ENCODE measurements around the gene LMCD1. TPM values are rescaled to one million over a fixed set of nuclear protein-coding genes. Genes with fewer than 3 reads are reported as not detected.

The LMCD1 gene
- total and polyA plus RNA-seq, 2 of the 8 experiments (the other 6 are each of a cell fraction or from before 2014, with no cell fraction given): 12.3 to 26.5 TPM

DNA sequence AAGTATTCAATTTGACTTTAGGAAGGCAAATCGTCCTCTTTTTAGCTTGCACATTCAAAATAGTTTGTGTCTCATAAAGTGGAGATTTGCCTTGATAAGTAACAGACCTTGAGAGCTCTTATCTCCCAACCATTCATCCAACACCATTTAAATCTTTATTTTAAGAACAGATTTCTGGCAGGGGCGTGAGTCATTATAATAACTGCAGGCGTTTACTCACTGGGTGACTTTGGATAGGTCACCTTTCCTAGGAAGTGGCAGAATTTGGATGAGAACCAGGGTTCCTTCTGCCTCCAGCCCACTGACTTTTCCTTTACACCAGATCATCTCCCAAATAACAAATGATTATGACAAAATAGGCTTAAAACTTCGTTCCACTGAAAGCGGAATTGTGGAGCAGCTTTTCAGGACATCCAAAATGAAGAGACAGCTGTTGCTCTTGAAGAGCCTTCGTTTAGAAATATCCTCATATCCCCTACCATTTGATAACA, 5.0 kb downstream of the LMCD1 start:
- no peak overlapping the region for H2BK20ac ChIP-seq (ENCODE audit: low read length)
- H3K27me3 ChIP-seq (replicated peaks in 1 of 4; ENCODE audit: control insufficient read depth in 3 of 4, extremely low read depth in 1 of 4, insufficient read depth in 3 of 4, low read length in 3 of 4): no peaks in the 10 kb centered on the region
- H4K8ac ChIP-seq (ENCODE audit: extremely low read depth, insufficient read depth, low read length): no peak overlapping the region
- no peak overlapping the region for H4K5ac ChIP-seq (ENCODE audit: insufficient read length, low read depth, low read length)
- DNase-seq (ENCODE audit: low read depth in 1 of 2, low spot score in 2 of 2) (no peak), FAIRE-seq (no peak)
- no peak overlapping the region for H4K91ac ChIP-seq (replicated peaks; ENCODE audit: insufficient read length, low read length)
- peaks cover 0 to 4% of the 10 kb centered on the region in 2 experiments; a peak in 2 of 4 replicates for H3K79me2 ChIP-seq (ENCODE audit: control insufficient read depth in 1 of 2, insufficient read depth in 2 of 2, low read length in 2 of 2)
- no peak overlapping the region for H2BK5ac ChIP-seq (ENCODE audit: low read depth, low read length)
- H3K23ac ChIP-seq (ENCODE audit: insufficient read length): no peak overlapping the region
- H2AK5ac ChIP-seq (ENCODE audit: low read depth, low read length): no peak overlapping the region
- no peak overlapping the region for H3K18ac ChIP-seq (ENCODE audit: extremely low read depth, low read length)
- no peak overlapping the region for H3K27ac ChIP-seq (ENCODE audit: low read depth, low read length)
- no peak overlapping the region for H3K4me2 ChIP-seq (ENCODE audit: insufficient read depth in 1 of 2, low read depth in 2 of 2, low read length in 2 of 2)
- H3K14ac ChIP-seq (ENCODE audit: insufficient read length): no peak overlapping the region
- H3K9me3 ChIP-seq (ENCODE audit: insufficient read depth in 2 of 2, low read depth in 1 of 2, low read length in 1 of 2): no peaks in the 10 kb centered on the region
- no peak overlapping the region for H3K9ac ChIP-seq (replicated peaks in 1 of 4; ENCODE audit: extremely low read depth in 1 of 4, low read depth in 3 of 4, low read length in 3 of 4)
- ChIA-PET POLR2A (ENCODE audit: partially characterized antibody) (no interaction called here), CTCF (ENCODE audit: partially characterized antibody) (interaction anchor here (0.8 kb wide), 1 partner anchor 139 kb away, joined by 4 read pairs; no protein-coding TSS in a partner anchor)
- no peak overlapping the region for H2AFZ ChIP-seq (ENCODE audit: low read length)
- no peak overlapping the region for H3K4ac ChIP-seq (replicated peaks; ENCODE audit: insufficient read length, low read depth, low read length)
- no peak overlapping the region for H3K4me3 ChIP-seq (ENCODE audit: extremely low read depth in 1 of 4, insufficient read depth in 2 of 4, low read depth in 3 of 4, low read length in 4 of 4)
- no peak overlapping the region for H2BK12ac ChIP-seq (ENCODE audit: low read depth, low read length)
- no peak for TF ChIP-seq MAFK (IDR thresholded peaks at IDR 0.05; ENCODE audit: low read depth, low read length)
- TF ChIP-seq EP300 (IDR thresholded peaks at IDR 0.05; ENCODE audit: borderline replicate concordance in 1 of 2, low read depth in 2 of 2, low read length in 2 of 2): no peak
- TF ChIP-seq HDAC6 (IDR thresholded peaks at IDR 0.05; ENCODE audit: low read depth, low read length): no peak
- no peak for TF ChIP-seq SUZ12 (IDR thresholded peaks at IDR 0.05; ENCODE audit: low read length)
- no peak for TF ChIP-seq FOSL1 (IDR thresholded peaks at IDR 0.05; ENCODE audit: insufficient read depth, low read depth, low read length)
- TF ChIP-seq, protein P1, sequence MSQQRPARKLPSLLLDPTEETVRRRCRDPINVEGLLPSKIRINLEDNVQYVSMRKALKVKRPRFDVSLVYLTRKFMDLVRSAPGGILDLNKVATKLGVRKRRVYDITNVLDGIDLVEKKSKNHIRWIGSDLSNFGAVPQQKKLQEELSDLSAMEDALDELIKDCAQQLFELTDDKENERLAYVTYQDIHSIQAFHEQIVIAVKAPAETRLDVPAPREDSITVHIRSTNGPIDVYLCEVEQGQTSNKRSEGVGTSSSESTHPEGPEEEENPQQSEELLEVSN (IDR thresholded peaks at IDR 0.05): no peak
- TF ChIP-seq GTF2F1 (IDR thresholded peaks at IDR 0.05; ENCODE audit: borderline replicate concordance, low read depth, low read length): no peak
- no peaks in the 10 kb centered on the region for H3K79me1 ChIP-seq (ENCODE audit: low read depth, low read length)
- no peak overlapping the region for H2BK15ac ChIP-seq (ENCODE audit: low read length)
- peaks cover 0 to 4% (median 0%) of the 10 kb centered on the region in 4 experiments; a peak in 1 of 8 replicates for H3K36me3 ChIP-seq (ENCODE audit: control insufficient read depth in 2 of 4, insufficient read depth in 4 of 4, low read length in 3 of 4)
- H3K23me2 ChIP-seq (ENCODE audit: low read depth, low read length): no peaks in the 10 kb centered on the region
- WGBS, 2 experiments (ENCODE audit: extremely low coverage in 1 of 2, insufficient coverage in 1 of 2, insufficient read length in 1 of 2, insufficient replicate concordance in 2 of 2, low coverage in 1 of 2, low lambda C conversion rate in 2 of 2, missing lambda C conversion rate in 1 of 2): 93% methylated on average over 6 of the region's 6 CpGs; no CpG with 5 or more reads in 1 of the 2 experiments
- H3K56ac ChIP-seq (replicated peaks; ENCODE audit: insufficient read length, low read depth, low read length): no peak overlapping the region
- H4K20me1 ChIP-seq (replicated peaks in 1 of 2; ENCODE audit: control insufficient read depth in 1 of 2, insufficient read depth in 2 of 2, low read length in 2 of 2): no peaks in the 10 kb centered on the region
- no peak overlapping the region for H2BK120ac ChIP-seq (replicated peaks; ENCODE audit: low read depth, low read length)
- H3K4me1 ChIP-seq (replicated peaks in 1 of 4; ENCODE audit: control insufficient read depth in 3 of 4, insufficient read depth in 4 of 4, low read length in 3 of 4): peaks cover 0 to 9% (median 5%) of the 10 kb centered on the region in 4 experiments; a peak in 3 of 7 replicates

Measured in H1 (cell line).